OCI-LY3 (cell line): Measurements from ENCODE around the gene ZGRF1.

Experiments used
- H2AFZ ChIP-seq: fragments of 200-600, 300-600 bp; shearing (Covaris generic); 2 replicates; pipeline ENCODE4 v1.6.0; 2014; ENCODE audit warnings: antibody characterized with exemption, low read depth, low read length
- H3K27ac ChIP-seq: fragments of 200-600, 300-600 bp; sonication (generic); 2 replicates; pipeline ENCODE4 v1.5.1; 2014; ENCODE audit warnings: mild to moderate bottlenecking, low read length, moderate library complexity, mixed read lengths
- H3K27me3 ChIP-seq: fragments of 200-600, 300-600 bp; sonication (generic); 2 replicates; pipeline ENCODE4 v1.6.1; 2014; ENCODE audit warnings: low read depth, low read length, mixed read lengths
- H3K36me3 ChIP-seq: fragments of 200-600, 300-600 bp; sonication (generic); replicated peaks from 2 replicates; pipeline ENCODE3; 2014; ENCODE audit warnings: low read depth, low read length, mixed read lengths
- H3K4me1 ChIP-seq: fragments of 300-600, 200-600 bp; sonication (generic); 2 replicates; pipeline ENCODE4 v1.6.1; 2014; ENCODE audit warnings: low read length, mixed read lengths
- H3K4me2 ChIP-seq: fragments of 200-600, 300-600 bp; sonication (generic); 2 replicates; pipeline ENCODE4 v1.6.1; 2014; ENCODE audit warnings: low read length, mixed read lengths
- H3K4me3 ChIP-seq: fragments of 300-600, 200-600 bp; sonication (generic); 2 replicates; pipeline ENCODE4 v1.5.1; 2014; ENCODE audit warnings: antibody characterized with exemption, mild to moderate bottlenecking, low read length, moderate library complexity
- H3K79me2 ChIP-seq: fragments of 300-600, 200-600 bp; shearing (Covaris generic); 2 replicates; pipeline ENCODE4 v1.6.1; 2014; ENCODE audit warnings: mild to moderate bottlenecking, low read length, mixed read lengths
- H3K9ac ChIP-seq: fragments of 300-600, 200-600 bp; shearing (Covaris generic); 2 replicates; pipeline ENCODE4 v1.6.0; 2014; ENCODE audit warnings: mild to moderate bottlenecking, low read length, moderate library complexity
- H3K9me3 ChIP-seq: fragments of 200-600, 300-600 bp; shearing (Covaris generic); 2 replicates; pipeline ENCODE4 v1.6.1; 2014; ENCODE audit warnings: low read length, mixed read lengths; ENCODE audit not compliant: insufficient read depth
- H4K20me1 ChIP-seq: fragments of 200-600, 300-600 bp; sonication (generic); 2 replicates; pipeline ENCODE4 v1.6.1; 2016; ENCODE audit warnings: low read length, mixed read lengths; ENCODE audit not compliant: insufficient read depth
- CTCF ChIP-seq: fragments of 200-600, 300-600 bp; sonication (generic); IDR thresholded peaks from 2 replicates; pipeline ENCODE4 v1.5.1; 2014; ENCODE audit warnings: antibody characterized with exemption, low read length, low read depth
- EZH2phosphoT487 ChIP-seq: fragments of 200-600 bp; shearing (Covaris generic); IDR thresholded peaks from 2 replicates; pipeline ENCODE4 v1.6.1; 2018; ENCODE audit warnings: antibody characterized with exemption, mixed run types, low read depth

ZGRF1 gene

GRCh38 chr4:112509243-112510141, 127.2 kb downstream of the ZGRF1 start:
- Histone ChIP-seq H3K27ac (no peak overlapping the region), H3K9me3 (no peaks in the 10 kb centered on the region), H3K4me2 (no peak overlapping the region), H3K27me3 (peaks cover 30% of the 10 kb centered on the region), H4K20me1 (no peaks in the 10 kb centered on the region), H3K4me3 (no peak overlapping the region), H3K9ac (no peak overlapping the region), H3K79me2 (no peaks in the 10 kb centered on the region), H3K4me1 (peaks cover 3% of the 10 kb centered on the region; the same call in 1 of the 2 replicates), H3K36me3 (no peaks in the 10 kb centered on the region), H2AFZ (no peak overlapping the region)
- TF ChIP-seq CTCF (no peak), EZH2phosphoT487 (no peak)

- H3K79me2 ChIP-seq = no peaks in the 10 kb centered on the region
- H3K27me3 ChIP-seq = peaks cover 24% of the 10 kb centered on the region
- no peak overlapping the region for H3K9ac ChIP-seq
- H4K20me1 ChIP-seq = no peaks in the 10 kb centered on the region
- no peak overlapping the region for H3K27ac ChIP-seq
- H3K4me3 ChIP-seq = no peak overlapping the region
- H3K4me1 ChIP-seq = no peaks in the 10 kb centered on the region
- TF ChIP-seq CTCF (no peak), EZH2phosphoT487 (no peak)
- no peak overlapping the region for H2AFZ ChIP-seq
- no peaks in the 10 kb centered on the region for H3K9me3 ChIP-seq
- no peaks in the 10 kb centered on the region for H3K36me3 ChIP-seq
- no peak overlapping the region for H3K4me2 ChIP-seq
Observed at GRCh38 chr4:112508356-112508755, 128.4 kb downstream of the ZGRF1 start.

- Histone ChIP-seq H3K4me3 (no peak overlapping the region), H3K9me3 (no peaks in the 10 kb centered on the region), H3K27ac (no peak overlapping the region), H3K27me3 (peaks cover 8% of the 10 kb centered on the region), H4K20me1 (no peaks in the 10 kb centered on the region), H3K79me2 (no peaks in the 10 kb centered on the region), H2AFZ (no peak overlapping the region), H3K36me3 (no peaks in the 10 kb centered on the region), H3K4me2 (no peak overlapping the region), H3K4me1 (no peaks in the 10 kb centered on the region), H3K9ac (no peak overlapping the region)
- TF ChIP-seq EZH2phosphoT487 = no peak
- no peak for TF ChIP-seq CTCF
Observed at GRCh38 chr4:112504807-112505206, 131.9 kb downstream of the ZGRF1 start.

GRCh38 chr4:112502871-112503270, 133.8 kb downstream of the ZGRF1 start:
- no peak overlapping the region for H3K9ac ChIP-seq
- no peaks in the 10 kb centered on the region for H3K79me2 ChIP-seq
- H3K4me1 ChIP-seq = no peaks in the 10 kb centered on the region
- TF ChIP-seq CTCF (no peak), EZH2phosphoT487 (no peak)
- no peaks in the 10 kb centered on the region for H4K20me1 ChIP-seq
- H3K36me3 ChIP-seq = no peaks in the 10 kb centered on the region
- no peak overlapping the region for H2AFZ ChIP-seq
- H3K4me3 ChIP-seq = no peak overlapping the region
- H3K9me3 ChIP-seq = no peaks in the 10 kb centered on the region
- peaks cover 4% of the 10 kb centered on the region for H3K27me3 ChIP-seq
- no peak overlapping the region for H3K27ac ChIP-seq
- H3K4me2 ChIP-seq = no peak overlapping the region
